ENCODE results near the gene FIBP.
A peak's percentile ranks its signal among the peaks of the same experiment; 100 is the strongest.

FIBP gene

DNA sequence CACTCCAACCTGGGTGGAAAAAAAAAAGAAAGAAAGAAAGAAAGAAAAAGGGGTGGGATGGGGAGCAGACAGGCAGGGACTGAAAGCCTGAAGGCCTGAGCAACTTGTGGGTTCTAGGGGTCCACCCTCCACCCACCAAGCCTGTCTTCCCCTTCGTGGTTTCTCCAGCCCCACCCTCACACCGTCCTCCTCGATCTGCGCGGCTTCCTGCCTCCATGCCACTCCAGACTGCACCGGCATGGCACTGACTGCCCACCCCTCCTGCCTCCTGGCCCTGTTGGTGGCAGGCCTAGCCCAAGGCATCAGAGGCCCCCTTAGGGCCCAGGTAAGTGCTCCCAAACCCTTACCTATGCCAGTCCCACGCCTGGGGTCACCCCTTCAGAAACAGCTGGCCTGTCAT, 8.7 kb downstream of the FIBP start, which contains the start of gene CTSW:
Gene CTSW (plus strand): TSS at position 221 of the 400 bp plus-strand sequence. CDS start 18 bp downstream, at position 239.
- no peaks in the 10 kb centered on the region for H3K27me3 Mint-ChIP-seq (ENCODE audit: low read depth)
- peaks cover 16% of the 10 kb centered on the region for H3K36me3 Mint-ChIP-seq (ENCODE audit: low read depth)
- H3K27ac Mint-ChIP-seq = peak within 1 kb of the TSS; percentile 76
- no peaks in the 10 kb centered on the region for H3K9me3 Mint-ChIP-seq
- no peak for DNase-seq (ENCODE audit: low spot score)
- peaks cover 28% of the 10 kb centered on the region for H3K4me1 Mint-ChIP-seq (ENCODE audit: low read depth)
- peak within 1 kb of the TSS; percentile 71 for H3K4me3 Mint-ChIP-seq

DNA sequence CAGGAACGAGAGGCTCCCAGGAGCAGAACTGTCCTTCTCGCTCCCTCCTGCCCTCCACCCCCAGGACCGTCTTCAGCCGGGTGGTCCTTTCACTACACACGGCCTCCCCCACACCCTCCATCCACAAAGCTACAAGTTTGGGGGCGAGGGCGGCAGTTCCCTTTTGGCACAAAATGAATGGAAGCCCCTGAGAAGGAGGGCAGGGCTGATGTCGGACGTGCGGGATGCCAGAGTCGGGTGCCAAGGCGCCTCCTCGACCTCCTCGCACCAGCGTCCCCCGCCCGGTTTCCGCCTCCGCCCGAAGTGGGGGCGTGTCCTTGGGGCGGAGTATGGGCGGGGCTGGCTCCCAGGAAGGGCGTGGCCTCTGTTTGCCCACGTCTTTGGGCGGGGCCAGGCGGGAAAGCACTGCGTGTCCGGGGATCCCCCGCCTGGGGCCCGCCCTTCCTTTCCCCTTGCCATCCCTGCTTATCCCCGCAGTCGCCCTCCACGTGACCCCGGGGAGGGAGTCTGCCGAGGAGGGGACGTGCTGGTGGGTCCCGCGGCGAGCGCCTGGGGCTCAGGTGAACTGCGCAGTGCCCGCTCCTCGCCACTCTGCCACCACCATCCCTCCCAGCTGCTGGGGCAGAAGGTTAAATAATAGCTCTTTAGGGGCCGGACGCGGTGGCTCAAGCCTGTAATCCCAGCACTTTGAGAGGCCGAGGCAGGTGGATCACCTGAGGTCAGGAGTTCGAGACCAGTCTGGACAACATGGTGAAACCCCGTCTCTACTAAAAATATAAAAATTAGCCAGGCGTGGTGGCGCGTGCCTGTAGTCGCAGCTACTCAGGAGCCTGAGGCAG, 14.7 kb downstream of the FIBP start:
- H3K27ac Mint-ChIP-seq = peak overlapping the region; percentile 89
- no peaks in the 10 kb centered on the region for H3K9me3 Mint-ChIP-seq
- peaks cover 3% of the 10 kb centered on the region for H3K27me3 Mint-ChIP-seq (ENCODE audit: low read depth)
- peak; percentile 94 for DNase-seq (ENCODE audit: low spot score)
- H3K4me3 Mint-ChIP-seq = peak overlapping the region; percentile 92
- no peaks in the 10 kb centered on the region for H3K36me3 Mint-ChIP-seq (ENCODE audit: low read depth)
- peaks cover 19% of the 10 kb centered on the region for H3K4me1 Mint-ChIP-seq (ENCODE audit: low read depth)

DNA sequence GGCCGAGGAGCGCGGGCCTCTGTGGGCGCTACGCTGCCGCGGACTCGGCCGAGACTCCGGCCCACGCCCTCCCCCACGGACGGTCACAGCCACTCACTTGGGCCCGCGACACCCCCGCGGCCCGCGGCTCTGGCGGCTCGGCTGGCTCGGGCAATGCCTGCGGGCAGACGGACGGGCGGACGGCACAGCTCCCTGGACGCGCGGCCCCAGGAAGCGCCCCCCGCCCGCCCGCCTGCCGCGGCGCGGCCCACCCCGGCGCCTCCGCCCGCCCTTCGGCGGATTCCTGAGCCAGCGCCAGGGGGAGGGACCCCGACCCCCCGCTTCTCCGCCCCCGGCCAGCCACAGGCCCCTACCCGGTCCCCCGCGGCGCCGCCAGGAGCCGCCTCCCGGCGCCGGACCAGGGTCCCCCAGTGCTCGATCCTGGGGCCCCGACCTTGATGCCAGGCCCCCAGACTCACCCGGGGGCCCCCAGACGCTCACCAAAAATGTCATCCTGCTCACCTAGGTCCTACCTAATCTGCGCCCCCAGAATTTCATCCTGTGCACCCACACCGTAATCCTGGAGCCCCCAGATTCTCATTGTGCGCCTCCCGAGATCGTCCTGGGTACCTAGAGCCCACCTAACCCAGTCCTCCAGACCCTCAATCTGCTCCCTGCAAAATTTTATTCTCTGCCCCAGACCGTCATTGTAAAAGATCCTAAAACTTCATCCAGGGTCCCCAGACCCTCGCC, 15.5 kb downstream of the FIBP start, which contains the start of gene EFEMP2:
Gene EFEMP2 (minus strand): TSS at position 215 of the 732 bp plus-strand sequence. CDS start 446 bp downstream, outside the sequence.
- Mint-ChIP-seq H3K4me3 (peak within 1 kb of the TSS; percentile 92), H3K27ac (peak within 1 kb of the TSS; percentile 89)
- DNase-seq (ENCODE audit: low spot score) = no peak

DNA sequence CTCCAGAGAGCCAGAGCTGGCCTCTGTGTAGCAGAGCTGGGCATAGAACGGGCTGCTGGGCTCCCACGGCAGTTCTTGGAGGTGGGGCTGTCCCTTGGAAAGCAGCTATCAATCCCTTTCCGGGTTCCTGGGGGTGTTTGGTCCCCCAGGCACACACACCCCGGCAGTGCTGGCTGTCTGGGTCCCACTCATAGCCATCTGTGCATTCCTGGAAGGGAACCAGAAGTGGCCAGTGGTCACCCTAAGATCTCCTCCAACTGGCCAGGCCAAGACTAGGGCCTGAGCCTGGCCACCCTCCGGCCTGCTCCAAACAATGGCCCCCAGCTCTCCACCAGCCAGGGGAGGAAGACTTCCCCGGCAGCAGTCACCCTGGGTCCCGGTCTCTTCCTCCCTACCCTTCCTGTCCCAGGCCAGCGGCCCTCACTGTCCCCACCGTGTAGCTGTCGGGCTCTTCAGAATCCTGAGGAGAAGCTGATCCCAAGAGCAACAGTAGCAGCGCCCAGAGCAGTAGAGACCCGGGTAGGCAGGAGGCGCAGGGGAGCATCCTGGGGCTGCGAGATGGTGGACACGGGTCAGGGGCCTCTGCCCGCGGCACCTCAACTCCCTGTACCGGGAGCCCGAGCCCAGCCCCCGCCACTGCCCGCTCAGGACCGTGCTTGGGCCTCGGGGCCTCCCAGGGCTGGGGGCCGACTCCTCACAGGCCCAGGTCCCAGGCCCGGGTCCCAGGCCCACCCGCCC, 16.3 kb downstream of the FIBP start:
- Mint-ChIP-seq H3K36me3 (ENCODE audit: low read depth) (peaks cover 5% of the 10 kb centered on the region), H3K9me3 (no peaks in the 10 kb centered on the region), H3K4me3 (peak overlapping the region; percentile 36), H3K4me1 (ENCODE audit: low read depth) (peaks cover 17% of the 10 kb centered on the region), H3K27me3 (ENCODE audit: low read depth) (peaks cover 3% of the 10 kb centered on the region), H3K27ac (peak overlapping the region; percentile 45)
- no peak for DNase-seq (ENCODE audit: low spot score)

More for the DNA sequence above, 15.5 kb downstream of the FIBP start, which contains the start of gene EFEMP2:
- Mint-ChIP-seq H3K4me1 (ENCODE audit: low read depth) (peaks cover 19% of the 10 kb centered on the region), H3K27me3 (ENCODE audit: low read depth) (peaks cover 3% of the 10 kb centered on the region), H3K36me3 (ENCODE audit: low read depth) (no peaks in the 10 kb centered on the region), H3K9me3 (no peaks in the 10 kb centered on the region)

DNA sequence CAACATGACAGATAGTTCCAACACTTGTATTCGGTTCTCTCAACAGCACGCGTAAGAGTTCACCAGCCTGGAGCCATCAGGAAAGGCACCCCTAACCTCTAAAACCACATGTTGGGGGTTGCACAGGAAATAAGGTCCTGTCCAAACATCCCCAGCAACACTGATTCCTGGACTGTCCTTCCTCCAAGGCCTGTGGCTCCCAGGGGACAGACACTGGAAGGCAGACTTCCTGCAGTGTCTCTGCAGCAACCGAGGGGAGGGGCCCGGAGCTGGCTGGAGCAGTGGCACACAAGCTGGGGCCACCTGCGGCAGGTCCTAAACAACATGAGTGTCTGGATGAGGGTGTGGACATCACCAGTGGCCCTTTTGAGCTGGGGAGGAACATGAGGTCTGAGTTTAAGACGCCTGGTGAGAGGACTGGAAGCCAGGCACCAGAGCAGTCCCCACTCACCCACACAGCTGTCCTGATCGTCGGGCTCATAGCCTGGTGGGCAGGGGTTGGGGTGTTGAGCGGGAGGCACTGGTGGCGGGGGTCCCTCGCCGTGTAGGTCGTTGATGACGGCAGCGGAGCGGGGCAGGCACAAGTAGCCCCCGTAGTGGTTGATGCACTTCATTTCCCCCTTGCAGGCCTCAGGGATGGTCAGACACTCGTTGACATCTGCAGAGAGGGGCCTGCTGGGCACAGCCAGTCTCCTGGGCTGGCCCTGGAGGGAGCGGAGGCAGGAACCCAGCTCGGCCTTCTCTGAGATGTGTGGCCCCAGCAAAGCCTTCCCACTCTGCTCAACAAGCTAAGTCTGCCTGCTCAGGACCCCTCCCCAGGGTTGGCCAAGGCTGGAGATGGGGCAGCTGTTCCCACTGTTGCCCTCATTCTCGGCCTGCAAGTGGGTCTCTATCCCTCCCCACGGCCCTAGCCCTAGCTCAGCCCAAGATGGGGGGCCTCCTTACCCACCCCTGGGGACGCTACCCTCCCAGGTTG, 17.3 kb downstream of the FIBP start:
- DNase-seq (ENCODE audit: low spot score) = no peak
- Mint-ChIP-seq H3K27ac (peak overlapping the region; percentile 62), H3K36me3 (ENCODE audit: low read depth) (peaks cover 9% of the 10 kb centered on the region), H3K27me3 (ENCODE audit: low read depth) (peaks cover 3% of the 10 kb centered on the region), H3K9me3 (no peaks in the 10 kb centered on the region), H3K4me3 (peak overlapping the region; percentile 36), H3K4me1 (ENCODE audit: low read depth) (peaks cover 17% of the 10 kb centered on the region)

DNA sequence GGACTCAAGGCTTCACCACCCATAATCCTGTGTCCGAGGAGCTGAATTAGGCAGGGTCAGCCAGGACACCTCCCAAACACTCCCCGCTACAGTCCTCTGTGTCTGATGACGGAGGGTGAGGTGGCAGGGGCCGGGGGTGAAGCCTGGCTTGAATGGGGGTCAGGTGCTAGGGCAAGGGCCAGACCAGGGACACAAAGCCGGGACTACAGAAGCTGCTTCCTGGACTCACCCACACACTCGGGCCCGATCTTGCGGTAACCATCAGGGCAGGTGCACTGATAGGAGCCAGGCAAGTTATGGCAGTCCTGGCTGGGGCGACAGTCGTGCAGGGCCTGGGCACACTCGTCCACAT, 18.0 kb downstream of the FIBP start:
- H3K27me3 Mint-ChIP-seq (ENCODE audit: low read depth) = peaks cover 3% of the 10 kb centered on the region
- peak overlapping the region; percentile 62 for H3K27ac Mint-ChIP-seq
- no peak overlapping the region for H3K4me3 Mint-ChIP-seq
- no peaks in the 10 kb centered on the region for H3K9me3 Mint-ChIP-seq
- H3K4me1 Mint-ChIP-seq (ENCODE audit: low read depth) = peaks cover 17% of the 10 kb centered on the region
- no peak for DNase-seq (ENCODE audit: low spot score)
- H3K36me3 Mint-ChIP-seq (ENCODE audit: low read depth) = peaks cover 15% of the 10 kb centered on the region

DNA sequence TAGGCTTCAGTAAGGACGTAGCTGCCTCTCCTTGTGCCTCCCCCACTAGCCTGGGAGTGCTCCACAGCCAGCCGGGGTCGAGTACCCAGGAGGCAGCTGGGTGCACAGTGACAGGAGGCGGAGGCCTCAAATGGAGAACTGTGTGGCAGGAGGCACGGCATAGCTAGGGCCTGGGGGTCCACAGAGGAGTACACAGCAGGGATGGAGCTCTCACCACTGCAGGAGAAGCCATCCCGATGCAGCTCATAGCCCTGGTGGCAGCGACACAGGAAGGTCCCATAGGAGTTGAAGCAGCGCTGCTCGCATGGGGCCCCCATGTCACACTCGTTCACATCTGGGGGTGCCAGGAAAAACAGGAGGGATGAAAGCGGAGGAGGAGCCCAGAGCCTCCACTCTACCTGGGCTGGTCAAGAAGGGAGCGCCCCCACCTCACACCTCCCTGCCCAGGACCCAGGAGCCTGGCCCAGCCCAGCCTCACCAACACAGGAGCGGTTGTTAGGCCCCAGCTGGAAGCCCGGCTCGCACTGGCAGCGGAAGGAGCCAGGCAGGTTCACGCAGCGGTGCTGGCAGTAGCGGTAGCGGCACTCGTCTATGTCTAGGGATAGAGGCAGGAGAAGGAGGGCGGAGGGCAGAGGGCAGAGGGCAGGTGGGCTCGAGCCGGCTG, 18.5 kb downstream of the FIBP start:
- H3K4me1 Mint-ChIP-seq (ENCODE audit: low read depth) = peaks cover 19% of the 10 kb centered on the region
- no peak for DNase-seq (ENCODE audit: low spot score)
- H3K4me3 Mint-ChIP-seq = no peak overlapping the region
- H3K27me3 Mint-ChIP-seq (ENCODE audit: low read depth) = peaks cover 3% of the 10 kb centered on the region
- H3K36me3 Mint-ChIP-seq (ENCODE audit: low read depth) = peaks cover 19% of the 10 kb centered on the region
- peak overlapping the region; percentile 15 for H3K27ac Mint-ChIP-seq
- no peaks in the 10 kb centered on the region for H3K9me3 Mint-ChIP-seq

DNA sequence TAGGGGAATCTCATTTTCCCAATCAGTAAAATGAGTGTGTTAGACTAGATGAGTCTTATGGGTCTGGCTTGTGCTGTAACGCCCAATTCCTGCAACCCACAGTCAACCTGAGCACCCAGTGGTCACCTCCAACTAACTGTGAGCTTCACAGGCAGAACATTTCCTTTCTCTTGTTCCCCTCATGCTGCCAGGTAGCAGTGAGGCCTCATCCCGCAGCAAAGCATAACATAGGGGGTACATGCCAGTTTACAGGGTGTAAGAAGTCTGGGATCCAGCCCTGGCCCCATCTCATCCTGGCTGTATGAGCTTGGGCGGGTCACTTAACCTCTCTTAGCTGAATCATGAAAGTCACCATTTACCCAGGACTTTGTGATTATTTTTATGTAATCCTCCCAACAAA, 19.4 kb downstream of the FIBP start:
- H3K36me3 Mint-ChIP-seq (ENCODE audit: low read depth) = peaks cover 24% of the 10 kb centered on the region

DNA sequence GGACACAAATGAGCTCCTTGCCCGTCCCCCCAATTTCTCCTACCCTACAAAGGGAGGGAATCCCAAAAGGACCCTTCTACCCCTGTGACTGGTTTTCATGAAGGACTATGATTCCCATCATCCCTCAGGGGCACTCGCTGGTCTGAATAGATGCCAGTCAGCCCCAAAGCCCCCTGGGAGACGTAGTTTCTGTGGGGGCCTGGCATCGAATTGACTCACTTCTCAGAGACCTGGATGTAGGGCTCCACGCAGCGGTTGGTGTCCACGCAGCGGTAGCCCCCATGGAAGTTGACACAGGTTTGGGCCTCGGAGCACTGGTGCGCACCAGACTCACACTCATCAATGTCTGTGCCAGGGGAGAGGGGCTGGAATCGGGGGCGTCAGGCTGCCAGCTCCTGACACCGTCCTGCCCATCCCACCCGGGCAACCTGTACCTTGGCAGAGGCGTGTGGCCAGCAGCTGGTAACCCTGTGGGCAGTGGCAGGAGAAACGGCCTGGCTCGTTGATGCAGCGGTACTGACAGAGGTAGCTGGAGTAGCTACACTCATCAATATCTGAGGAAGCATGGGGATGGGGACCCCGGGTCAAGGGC, 20.1 kb downstream of the FIBP start:
- H3K27ac Mint-ChIP-seq = no peak overlapping the region

More for the DNA sequence above, 19.4 kb downstream of the FIBP start:
- no peak overlapping the region for H3K4me3 Mint-ChIP-seq
- no peak for DNase-seq (ENCODE audit: low spot score)
- H3K4me1 Mint-ChIP-seq (ENCODE audit: low read depth) = peaks cover 21% of the 10 kb centered on the region
- H3K27me3 Mint-ChIP-seq (ENCODE audit: low read depth) = peaks cover 3% of the 10 kb centered on the region
- H3K9me3 Mint-ChIP-seq = no peaks in the 10 kb centered on the region
- H3K27ac Mint-ChIP-seq = no peak overlapping the region

DNA sequence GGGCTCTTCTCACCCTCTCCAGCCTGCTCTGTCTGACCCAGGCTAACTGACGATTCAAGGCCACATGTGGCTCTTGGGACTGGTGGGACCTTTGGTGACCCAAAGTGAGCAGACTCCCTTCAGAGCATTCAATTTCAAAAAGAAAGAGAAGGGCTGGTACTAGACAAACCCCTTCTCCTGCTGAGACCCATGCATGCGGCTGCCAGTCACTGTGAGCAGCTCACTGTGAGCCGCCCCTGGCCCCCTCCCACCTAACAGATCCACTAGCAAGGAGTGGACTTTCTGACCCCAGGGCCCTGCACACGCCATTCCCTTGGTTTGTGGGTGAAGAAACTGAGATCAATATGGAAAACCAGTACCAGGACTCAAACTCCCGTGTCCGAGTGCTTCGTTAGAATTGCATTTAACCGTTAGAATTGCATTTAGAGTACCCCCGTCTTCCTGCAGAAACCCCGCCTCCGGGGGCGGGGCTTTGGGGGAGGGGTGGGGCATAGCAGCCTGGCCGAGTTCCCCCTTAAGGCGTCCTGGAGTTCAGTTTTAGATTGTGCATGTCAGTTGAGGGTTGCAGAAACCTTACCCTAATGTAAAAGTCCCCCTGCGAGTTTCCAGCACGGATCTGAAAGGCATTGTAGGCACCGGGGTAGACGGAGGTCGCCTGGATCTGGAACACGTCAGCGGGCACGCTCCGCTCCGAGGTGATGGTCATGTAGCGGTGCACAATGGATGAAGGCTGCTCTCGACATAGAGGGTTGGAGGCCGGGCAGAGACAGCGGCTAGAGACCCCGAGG, 20.8 kb downstream of the FIBP start:
- Mint-ChIP-seq H3K4me3 (no peak overlapping the region), H3K9me3 (no peaks in the 10 kb centered on the region), H3K4me1 (ENCODE audit: low read depth) (peaks cover 21% of the 10 kb centered on the region), H3K27ac (no peak overlapping the region), H3K36me3 (ENCODE audit: low read depth) (peaks cover 35% of the 10 kb centered on the region), H3K27me3 (ENCODE audit: low read depth) (no peaks in the 10 kb centered on the region)
- DNase-seq (ENCODE audit: low spot score) = no peak

More for the DNA sequence above, 20.1 kb downstream of the FIBP start:
- Mint-ChIP-seq H3K9me3 (no peaks in the 10 kb centered on the region), H3K4me3 (no peak overlapping the region), H3K27me3 (ENCODE audit: low read depth) (peaks cover 3% of the 10 kb centered on the region), H3K4me1 (ENCODE audit: low read depth) (peaks cover 18% of the 10 kb centered on the region), H3K36me3 (ENCODE audit: low read depth) (peaks cover 28% of the 10 kb centered on the region)
- no peak for DNase-seq (ENCODE audit: low spot score)

DNA sequence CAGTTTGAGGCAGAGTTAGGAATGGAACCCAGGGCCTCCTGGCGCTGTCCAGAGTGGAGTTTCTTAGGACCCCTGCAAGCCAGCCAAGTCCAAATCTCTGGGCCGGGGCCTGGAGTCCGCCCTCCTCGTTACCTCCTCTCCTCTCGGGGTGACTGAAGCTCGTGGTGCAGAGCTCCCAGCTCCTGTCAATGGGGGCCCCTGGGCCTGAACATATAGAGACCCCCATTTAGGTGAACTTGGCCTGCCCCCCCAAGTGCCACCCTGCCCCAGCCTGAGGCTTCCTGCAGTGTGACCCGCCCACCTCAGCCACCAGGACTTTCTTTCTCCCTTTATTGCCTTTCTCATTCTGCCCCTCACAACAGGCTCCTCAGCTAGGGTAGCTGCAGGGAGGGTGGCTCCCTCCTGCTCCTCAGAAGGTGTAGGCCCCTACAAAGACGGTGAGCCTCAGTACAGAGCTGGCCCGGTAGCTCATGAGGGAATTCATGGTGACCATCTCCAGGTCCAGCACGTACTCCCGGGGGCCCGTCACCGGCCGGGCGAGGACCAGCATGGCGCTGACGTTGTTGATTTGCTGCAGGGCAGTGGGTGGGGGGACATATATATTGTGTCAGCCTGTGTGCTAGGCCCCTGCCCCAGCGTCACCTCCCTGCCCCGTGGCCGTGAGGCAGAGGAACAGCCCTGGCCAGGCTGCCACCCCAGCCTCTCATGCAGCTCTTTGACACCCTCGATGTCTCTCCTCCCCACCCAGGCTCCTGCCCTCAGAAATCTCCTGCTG, 21.6 kb downstream of the FIBP start:
- H3K9me3 Mint-ChIP-seq = no peaks in the 10 kb centered on the region
- peaks cover 25% of the 10 kb centered on the region for H3K4me1 Mint-ChIP-seq (ENCODE audit: low read depth)
- peaks cover 40% of the 10 kb centered on the region for H3K36me3 Mint-ChIP-seq (ENCODE audit: low read depth)
- no peak for DNase-seq (ENCODE audit: low spot score)
- no peak overlapping the region for H3K27ac Mint-ChIP-seq
- no peak overlapping the region for H3K4me3 Mint-ChIP-seq
- H3K27me3 Mint-ChIP-seq (ENCODE audit: low read depth) = no peaks in the 10 kb centered on the region
